Activated CD8-positive, alpha-beta memory T cell treated with anti-CD3 and anti-CD28 coated beads, Interleukin-2, amount 50 U/mL, for 24 hours (primary cell): ENCODE data around the gene LAG3.

Experiments
- DNase-seq: peaks from one replicate; pipeline ENCODE4 v3.0.0-alpha.2; 2020; ENCODE audit errors: extremely low read depth

LAG3 gene

GRCh38 chr12:6772726-6773589, 638 bp downstream of the LAG3 start:
- no peak for DNase-seq

GRCh38 chr12:6773590-6774351, 1.5 kb downstream of the LAG3 start:
- DNase-seq, result peak; percentile 54

GRCh38 chr12:6774499-6775062, 2.3 kb downstream of the LAG3 start:
- no peak for DNase-seq

- DNase-seq, result no peak
These were observed 3.2 kb downstream of the LAG3 start for GRCh38 chr12:6775185-6776174.

- no peak for DNase-seq
These were observed 5.1 kb downstream of the LAG3 start for GRCh38 chr12:6777386-6777785.

GRCh38 chr12:6778217-6778573, 5.9 kb downstream of the LAG3 start:
- DNase-seq, result no peak

- DNase-seq, result peak; percentile 77
These were observed 6.5 kb downstream of the LAG3 start for GRCh38 chr12:6778574-6779550.

GRCh38 chr12:6779708-6780432, 7.5 kb downstream of the LAG3 start:
- no peak for DNase-seq

- no peak for DNase-seq
These were observed 8.3 kb downstream of the LAG3 start for GRCh38 chr12:6780573-6780972.

- no peak for DNase-seq
These were observed 9.8 kb downstream of the LAG3 start for GRCh38 chr12:6782119-6782518.

GRCh38 chr12:6782850-6783566, 10.7 kb downstream of the LAG3 start:
- DNase-seq, result no peak

- DNase-seq, result no peak
These were observed 11.5 kb downstream of the LAG3 start for GRCh38 chr12:6783828-6784227.

GRCh38 chr12:6784296-6784695, 12.0 kb downstream of the LAG3 start:
- no peak for DNase-seq

GRCh38 chr12:6784761-6785160, 12.4 kb downstream of the LAG3 start:
- DNase-seq, result no peak

- DNase-seq, result no peak
These were observed 14.2 kb downstream of the LAG3 start for GRCh38 chr12:6786416-6787094.

- DNase-seq, result no peak
These were observed 15.0 kb downstream of the LAG3 start for GRCh38 chr12:6787309-6787708.

GRCh38 chr12:6788972-6789924, 16.9 kb downstream of the LAG3 start, which contains the start of gene CD4:
TSS of gene CD4 (plus strand) at chr12:6789528. CDS start at chr12:6800139, 10,611 bp downstream.
- no peak for DNase-seq
